ENCODE measurements around the gene GAL. TPM values are rescaled to one million over a fixed set of nuclear protein-coding genes. Genes with fewer than 3 reads are reported as not detected.

GAL gene
- total RNA-seq, 2 donors from 2014 or later: 3.2 to 3.5 TPM

GRCh38 chr11:68686486-68686885 lies 2.1 kb downstream of the GAL start:
- intact Hi-C loops (cut with DNase I): no loop called here
- no peak for TF ChIP-seq CTCF (IDR thresholded peaks at IDR 0.05)
- Histone ChIP-seq H3K9me3 (no peaks in the 10 kb centered on the region), H3K4me3 (no peak overlapping the region), H3K36me3 (no peaks in the 10 kb centered on the region), H3K9ac (ENCODE audit: low read depth in 2 of 2, low read length in 2 of 2) (no peak overlapping the region), H3K27me3 (peaks cover 33% of the 10 kb centered on the region), H3K27ac (no peak overlapping the region), H3K4me1 (peaks cover 5% of the 10 kb centered on the region)
- no peak for DNase-seq

GRCh38 chr11:68687311-68687710 lies 3.0 kb downstream of the GAL start:
- no peak for DNase-seq
- Histone ChIP-seq H3K4me3 (no peak overlapping the region), H3K9ac (ENCODE audit: low read depth in 2 of 2, low read length in 2 of 2) (no peak overlapping the region), H3K36me3 (no peaks in the 10 kb centered on the region), H3K4me1 (peaks cover 5% of the 10 kb centered on the region), H3K9me3 (no peaks in the 10 kb centered on the region), H3K27ac (no peak overlapping the region), H3K27me3 (peaks cover 33% of the 10 kb centered on the region)
- TF ChIP-seq CTCF (IDR thresholded peaks at IDR 0.05): no peak
- intact Hi-C loops (cut with DNase I): no loop called here

GRCh38 chr11:68687986-68688385 lies 3.6 kb downstream of the GAL start:
- Histone ChIP-seq H3K4me1 (peaks cover 5% of the 10 kb centered on the region), H3K27me3 (peaks cover 31% of the 10 kb centered on the region), H3K9me3 (no peaks in the 10 kb centered on the region), H3K27ac (no peak overlapping the region), H3K9ac (ENCODE audit: low read depth in 2 of 2, low read length in 2 of 2) (no peak overlapping the region), H3K36me3 (no peaks in the 10 kb centered on the region), H3K4me3 (no peak overlapping the region)
- DNase-seq: no peak
- intact Hi-C loops (cut with DNase I): no loop called here
- TF ChIP-seq CTCF (IDR thresholded peaks at IDR 0.05): no peak

- Histone ChIP-seq H3K4me1 (peaks cover 5% of the 10 kb centered on the region), H3K9me3 (no peaks in the 10 kb centered on the region), H3K27me3 (peaks cover 22% of the 10 kb centered on the region), H3K27ac (no peak overlapping the region), H3K36me3 (no peaks in the 10 kb centered on the region), H3K9ac (ENCODE audit: low read depth in 2 of 2, low read length in 2 of 2) (no peak overlapping the region), H3K4me3 (no peak overlapping the region)
- intact Hi-C loops (cut with DNase I): no loop called here
- DNase-seq: no peak
- TF ChIP-seq CTCF (IDR thresholded peaks at IDR 0.05): no peak
These were observed 4.5 kb downstream of the GAL start for GRCh38 chr11:68688881-68689280.

- Histone ChIP-seq H3K27ac (no peak overlapping the region), H3K36me3 (no peaks in the 10 kb centered on the region), H3K27me3 (peaks cover 11% of the 10 kb centered on the region), H3K9ac (ENCODE audit: low read depth in 2 of 2, low read length in 2 of 2) (no peak overlapping the region), H3K4me3 (no peak overlapping the region), H3K4me1 (peaks cover under 1% of the 10 kb centered on the region), H3K9me3 (no peaks in the 10 kb centered on the region)
- no peak for DNase-seq
- intact Hi-C loops (cut with DNase I): no loop called here
- no peak for TF ChIP-seq CTCF (IDR thresholded peaks at IDR 0.05)
These were observed 5.6 kb downstream of the GAL start for GRCh38 chr11:68689737-68690625.
